ENCODE data around the gene GLIS1. TPM values are rescaled to one million over a fixed set of nuclear protein-coding genes. Genes with fewer than 3 reads are reported as not detected.

The GLIS1 gene
- total RNA-seq, 1 experiment from 2014 or later = 0.28 TPM

GRCh38 chr1:53543130-53543777 lies 195.7 kb downstream of the GLIS1 start:
- no peak for TF ChIP-seq CTCF (conservative IDR thresholded peaks at IDR 0.05)
- Histone ChIP-seq H4K20me1 (ENCODE audit: control insufficient read depth, insufficient read depth, insufficient read length) (no peaks in the 10 kb centered on the region), H3K27ac (ENCODE audit: insufficient read length, low read depth, low read length) (no peak overlapping the region), H3K9ac (ENCODE audit: extremely low read depth, insufficient read length, low read length) (no peak overlapping the region), H3K18ac (ENCODE audit: insufficient read length, low read depth, low read length) (no peak overlapping the region), H2BK120ac (ENCODE audit: low read depth, low read length, poor library complexity, severe bottlenecking) (no peak overlapping the region), H3K56ac (ENCODE audit: insufficient read length, low read depth, low read length) (no peak overlapping the region), H3K4me1 (ENCODE audit: insufficient read depth, low read length) (no peaks in the 10 kb centered on the region), H2BK5ac (ENCODE audit: insufficient read length, low read length) (no peak overlapping the region), H3K27me3 (ENCODE audit: insufficient read depth, low read length) (no peaks in the 10 kb centered on the region), H2BK12ac (ENCODE audit: insufficient read length, low read depth, low read length) (no peak overlapping the region), H2AK5ac (ENCODE audit: insufficient read length, low read length) (no peak overlapping the region), H3T11ph (ENCODE audit: low read length) (no peak overlapping the region), H3K23ac (ENCODE audit: insufficient read length, low read depth, low read length) (no peak overlapping the region), H2AFZ (ENCODE audit: low read length) (no peak overlapping the region), H3K4me2 (ENCODE audit: insufficient read depth, insufficient read length, low read length) (no peak overlapping the region), H4K91ac (ENCODE audit: insufficient read length, low read depth, low read length) (no peak overlapping the region), H4K5ac (ENCODE audit: insufficient read length, low read depth, low read length) (no peak overlapping the region), H3K79me1 (ENCODE audit: insufficient read depth, low read depth, low read length, poor library complexity, severe bottlenecking) (no peaks in the 10 kb centered on the region), H3K23me2 (ENCODE audit: insufficient read length, low read depth, low read length, poor library complexity, severe bottlenecking) (no peaks in the 10 kb centered on the region), H3K9me3 (ENCODE audit: control insufficient read depth, low read depth, low read length) (no peaks in the 10 kb centered on the region), H2BK20ac (ENCODE audit: low read depth, low read length, poor library complexity, severe bottlenecking) (no peak overlapping the region), H3K14ac (ENCODE audit: insufficient read depth, low read length) (no peak overlapping the region; the same call in 1 of the 2 replicates), H4K8ac (replicated peaks; ENCODE audit: insufficient read length, low read depth, low read length) (no peak overlapping the region), H2BK15ac (ENCODE audit: low read depth, low read length) (no peak overlapping the region), H3K4ac (ENCODE audit: low read depth, low read length) (no peak overlapping the region), H3K79me2 (ENCODE audit: insufficient read depth, low read length) (no peaks in the 10 kb centered on the region)
- H3K4me3 Mint-ChIP-seq = no peak overlapping the region
- H3K27ac Mint-ChIP-seq = 0 out of 7 replicates have a peak overlapping the region, but pooled peaks of 1 of the 3 experiments have one; percentile 44
- no CpG with 5 or more reads among the region's 14 CpGs for WGBS (ENCODE audit: extremely low coverage, insufficient read length, low lambda C conversion rate)
- peaks cover 7 to 24% of the 10 kb centered on the region in 2 experiments for H3K4me1 Mint-ChIP-seq
- DNase-seq = no peak
- H3K36me3 Mint-ChIP-seq (ENCODE audit: insufficient read depth in 1 of 3, low read depth in 3 of 3) = no peaks in the 10 kb centered on the region; a peak in 1 of 7 replicates
- H3K27me3 Mint-ChIP-seq (ENCODE audit: low read depth) = peaks cover 15% of the 10 kb centered on the region
- no peaks in the 10 kb centered on the region for H3K9me3 Mint-ChIP-seq
